Keratinocyte (primary cell): ENCODE data around the gene GJA4. TPM values are rescaled to one million over a fixed set of nuclear protein-coding genes. Genes with fewer than 3 reads are reported as not detected.
A peak's percentile ranks its signal among the peaks of the same experiment; 100 is the strongest.

ENCODE experiments used
- DNase-seq: peaks from one replicate; pipeline ENCODE4 v3.0.0-alpha.2; 2011; ENCODE audit warnings: low read depth, missing footprints, low spot score
- FAIRE-seq: peaks from 2 replicates; lab custom pipeline; 2011; peaks lifted over from hg19 to GRCh38; lab: Jason Lieb, UNC
- H2AFZ ChIP-seq: 2 replicates; pipeline ENCODE4 v1.6.0; 2012; ENCODE audit warnings: low read length, control low read depth, inconsistent platforms; ENCODE audit not compliant: control insufficient read depth
- H3K27ac ChIP-seq: 2 replicates; pipeline ENCODE4 v1.5.1; 2011; ENCODE audit warnings: low read length; ENCODE audit not compliant: control insufficient read depth, insufficient read depth
- H3K27me3 ChIP-seq: 3 replicates; pipeline ENCODE4 v1.6.0; 2011; ENCODE audit warnings: low read length; ENCODE audit not compliant: control insufficient read depth, insufficient read depth; ENCODE audit errors: extremely low read depth
- H3K36me3 ChIP-seq, 2 experiments: 2 replicates in 1 of 2; 3 replicates in 1 of 2; pipeline ENCODE4 v1.5.1; 2011; ENCODE audit warnings: low read length in 2 of 2, mild to moderate bottlenecking in 1 of 2; ENCODE audit not compliant: control insufficient read depth in 2 of 2, insufficient read depth in 2 of 2; ENCODE audit errors: extremely low read depth in 1 of 2
- H3K4me1 ChIP-seq: 3 replicates; pipeline ENCODE4 v1.5.1; 2011; ENCODE audit warnings: low read length; ENCODE audit not compliant: control insufficient read depth, insufficient read depth; ENCODE audit errors: extremely low read depth
- H3K4me2 ChIP-seq: 3 replicates; pipeline ENCODE4 v1.6.0; 2011; ENCODE audit warnings: low read depth, low read length; ENCODE audit not compliant: control insufficient read depth, insufficient read depth; ENCODE audit errors: extremely low read depth
- H3K4me3 ChIP-seq, 3 experiments: fragments of 200-600 bp in 1 of 3; sonication (generic) in 1 of 3; 2 replicates in 2 of 3; 3 replicates in 1 of 3; pipeline ENCODE4 v1.5.1; 2011 to 2016; ENCODE audit warnings: low read length in 3 of 3, mild to moderate bottlenecking in 3 of 3, control low read depth in 2 of 3, inconsistent platforms in 1 of 3, low read depth in 1 of 3, mixed read lengths in 1 of 3, mixed run types in 1 of 3, moderate library complexity in 1 of 3; ENCODE audit not compliant: control insufficient read depth in 2 of 3, insufficient read depth in 2 of 3; ENCODE audit errors: extremely low read depth in 1 of 3
- H3K79me2 ChIP-seq: 2 replicates; pipeline ENCODE4 v1.6.0; 2012; ENCODE audit warnings: low read length; ENCODE audit not compliant: control insufficient read depth, insufficient read depth
- H3K9ac ChIP-seq: 3 replicates; pipeline ENCODE4 v1.6.0; 2011; ENCODE audit warnings: low read length; ENCODE audit not compliant: control insufficient read depth, insufficient read depth; ENCODE audit errors: extremely low read depth
- H3K9me1 ChIP-seq: 3 replicates; pipeline ENCODE4 v1.6.0; 2011; ENCODE audit warnings: low read length; ENCODE audit not compliant: control insufficient read depth, insufficient read depth; ENCODE audit errors: extremely low read depth
- H3K9me3 ChIP-seq: 2 replicates; pipeline ENCODE4 v1.5.1; 2012; ENCODE audit warnings: low read depth, low read length; ENCODE audit not compliant: control insufficient read depth
- H4K20me1 ChIP-seq: 3 replicates; pipeline ENCODE4 v1.6.0; 2011; ENCODE audit warnings: low read length; ENCODE audit not compliant: control insufficient read depth, insufficient read depth; ENCODE audit errors: extremely low read depth
- CTCF ChIP-seq, 3 experiments: IDR thresholded peaks in 1 of 3; conservative IDR thresholded peaks in 1 of 3; optimal IDR thresholded peaks in 1 of 3; 2 replicates in 2 of 3; 3 replicates in 1 of 3; pipeline versions ENCODE3 to v1.5.1; 2011; ENCODE audit warnings: low read length in 3 of 3, mild to moderate bottlenecking in 3 of 3, moderate library complexity in 2 of 3, control low read depth in 1 of 3, inconsistent platforms in 1 of 3; ENCODE audit not compliant: insufficient read depth in 2 of 3; ENCODE audit errors: extremely low read depth in 1 of 3
- EZH2 ChIP-seq: IDR thresholded peaks from one replicate; pipeline ENCODE4 v1.6.1; 2012; ENCODE audit warnings: inconsistent platforms, mild to moderate bottlenecking, low read length, moderate library complexity
- dilution Hi-C: fragments of 300-500 bp; cut with MboI; formaldehyde crosslinking; loops from one replicate; pipeline ENCODE4 v1.7.0; 2020; ENCODE audit warnings: low sequenced_read_pairs; ENCODE audit not compliant: extremely low pct_ligation_motif_present
- polyA plus RNA-seq, 5 experiments: library from polyadenylated mRNA; depleted of rRNA in 3 of 5; stranded (reverse) in 3 of 5; stranded (forward) in 1 of 5; unstranded in 1 of 5; fragments of >200 nt; gene quantifications; 1 replicate in 1 of 5; 2 replicates in 3 of 5; 3 replicates in 1 of 5; pipeline versions ENCODE4 v1.2.1 to v1.2.3, GENCODE V29; 2011 to 2012; ENCODE audit warnings: missing spikeins in 2 of 5, low read depth in 1 of 5, low replicate concordance in 1 of 5

Gene GJA4
- polyA plus RNA-seq, 1 donor (not counting 4 experiments of a cell fraction or from before 2014, with no cell fraction given): not detected

GRCh38 chr1:34792424-34792823 lies 375 bp upstream of the GJA4 start:
- H3K27ac ChIP-seq: no peak overlapping the region
- H2AFZ ChIP-seq: no peak overlapping the region
- peaks cover 4% of the 10 kb centered on the region for H3K4me1 ChIP-seq
- peaks cover 26% of the 10 kb centered on the region for H3K27me3 ChIP-seq
- no peaks in the 10 kb centered on the region for H3K9me3 ChIP-seq
- peaks cover 5% of the 10 kb centered on the region for H4K20me1 ChIP-seq
- no peaks in the 10 kb centered on the region for H3K9me1 ChIP-seq
- no peaks in the 10 kb centered on the region for H3K79me2 ChIP-seq
- no peak overlapping the region for H3K4me2 ChIP-seq
- H3K9ac ChIP-seq: no peak overlapping the region
- FAIRE-seq: no peak
- DNase-seq: no peak
- dilution Hi-C loops: no loop called here
- H3K4me3 ChIP-seq: no peak overlapping the region
- TF ChIP-seq CTCF (optimal IDR thresholded peaks at IDR 0.05 in 1 of 3, IDR thresholded peaks at IDR 0.05 in 1 of 3, conservative IDR thresholded peaks at IDR 0.05 in 1 of 3; ENCODE audit: extremely low read depth in 1 of 3, insufficient read depth in 2 of 3, low read length in 3 of 3) (no peak), EZH2 (no peak)
- H3K36me3 ChIP-seq: peaks cover 0 to 6% of the 10 kb centered on the region in 2 experiments

GRCh38 chr1:34794001-34794789 lies 1.4 kb downstream of the GJA4 start:
- Histone ChIP-seq H3K4me2 (no peak overlapping the region), H3K4me3 (no peak overlapping the region), H3K79me2 (no peaks in the 10 kb centered on the region), H2AFZ (no peak overlapping the region), H4K20me1 (no peaks in the 10 kb centered on the region), H3K4me1 (peaks cover 4% of the 10 kb centered on the region), H3K27me3 (peaks cover 26% of the 10 kb centered on the region), H3K9me3 (no peaks in the 10 kb centered on the region), H3K36me3 (no peaks in the 10 kb centered on the region), H3K27ac (no peak overlapping the region), H3K9ac (no peak overlapping the region), H3K9me1 (no peaks in the 10 kb centered on the region)
- dilution Hi-C loops: no loop called here
- DNase-seq (no peak), FAIRE-seq (peak; percentile 9)
- TF ChIP-seq EZH2: no peak
- TF ChIP-seq CTCF (optimal IDR thresholded peaks at IDR 0.05 in 1 of 3, IDR thresholded peaks at IDR 0.05 in 1 of 3, conservative IDR thresholded peaks at IDR 0.05 in 1 of 3; ENCODE audit: extremely low read depth in 1 of 3, insufficient read depth in 2 of 3, low read length in 3 of 3): no peak
